Stimulated activated CD8-positive, alpha-beta memory T cell treated with anti-CD3 and anti-CD28 coated beads, Interleukin-12 subunit alpha, Interleukin-12 subunit beta, amount 100 ng/mL, for 24 hours (primary cell): ENCODE results near the gene DPM1.

Experiments used
- DNase-seq: peaks from one replicate; pipeline ENCODE4 v3.0.0-alpha.2; 2020; ENCODE audit errors: extremely low read depth

The DPM1 gene

DNA sequence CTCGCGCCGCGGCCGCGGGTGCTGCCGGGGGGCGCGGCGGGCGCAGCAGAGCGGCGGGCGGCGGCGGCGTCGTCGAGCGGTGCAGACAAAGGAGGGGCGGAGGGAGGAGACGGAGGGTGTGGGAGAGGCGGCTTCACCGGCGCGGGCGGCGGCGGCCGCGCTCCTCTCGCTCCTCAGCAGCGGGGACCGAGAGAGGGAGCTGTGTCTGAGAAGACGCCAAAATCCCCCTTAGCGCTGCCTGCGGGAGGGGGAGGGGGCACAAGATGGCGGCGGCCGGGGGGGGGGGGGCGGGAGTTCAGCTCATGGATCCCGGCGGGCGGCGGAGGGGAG is 27.4 kb downstream of the DPM1 start:
- DNase-seq = no peak

GRCh38 chr20:50930139-50930975 is 28.0 kb downstream of the DPM1 start:
- no peak for DNase-seq

DNA sequence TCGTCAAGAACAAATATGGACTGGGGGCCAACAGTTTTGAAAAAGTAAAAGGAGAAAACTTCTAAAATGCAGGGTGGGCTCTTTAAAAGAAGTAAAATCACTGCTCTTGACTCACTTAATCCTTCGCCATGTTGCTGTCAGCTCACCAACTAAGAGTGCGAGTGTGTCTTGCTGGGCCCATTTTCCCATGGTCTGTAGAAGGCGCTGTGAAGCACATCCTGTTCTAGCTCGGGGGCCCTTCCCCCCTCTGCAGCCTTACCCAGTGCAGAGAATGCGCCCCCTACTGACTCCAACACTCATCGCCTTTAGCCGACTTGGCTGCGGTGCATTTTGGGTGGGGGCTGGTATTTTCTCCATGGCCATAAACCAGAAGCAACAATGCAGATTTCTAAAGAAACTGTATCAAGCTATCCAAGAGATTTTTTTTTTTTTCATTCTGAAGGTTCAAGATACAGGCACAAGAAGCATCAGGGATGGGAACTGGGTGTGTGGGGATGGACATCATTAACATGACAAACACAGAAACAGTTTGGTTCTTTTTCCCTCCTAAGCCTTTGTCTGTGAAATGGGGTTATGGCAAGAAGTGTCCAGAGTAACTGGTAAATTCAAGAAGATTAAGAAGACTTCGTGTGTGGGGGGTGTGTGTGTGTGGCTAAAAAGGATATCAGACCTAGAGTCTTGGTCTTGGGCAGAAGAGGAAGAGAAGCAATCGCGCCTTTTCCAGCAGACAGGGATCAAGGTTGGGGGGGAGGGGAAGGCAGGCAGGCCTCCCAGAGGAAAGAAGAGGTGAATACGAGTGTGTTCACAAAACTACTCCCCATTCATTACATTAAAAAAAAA is 28.8 kb downstream of the DPM1 start:
- peak; percentile 82 for DNase-seq

- no peak for DNase-seq
Observed at GRCh38 chr20:50928469-50928868, 29.9 kb downstream of the DPM1 start.

- DNase-seq = no peak
Observed at GRCh38 chr20:50926530-50926929, 31.8 kb downstream of the DPM1 start.

GRCh38 chr20:50924261-50924920 is 33.9 kb downstream of the DPM1 start:
- no peak for DNase-seq

- no peak for DNase-seq
Observed at GRCh38 chr20:50921803-50922501, 36.4 kb downstream of the DPM1 start.

GRCh38 chr20:50920997-50921396 is 37.3 kb downstream of the DPM1 start:
- no peak for DNase-seq

GRCh38 chr20:50919567-50919966 is 38.8 kb downstream of the DPM1 start:
- no peak for DNase-seq

- no peak for DNase-seq
Observed at GRCh38 chr20:50918403-50918802, 39.9 kb downstream of the DPM1 start.

DNA sequence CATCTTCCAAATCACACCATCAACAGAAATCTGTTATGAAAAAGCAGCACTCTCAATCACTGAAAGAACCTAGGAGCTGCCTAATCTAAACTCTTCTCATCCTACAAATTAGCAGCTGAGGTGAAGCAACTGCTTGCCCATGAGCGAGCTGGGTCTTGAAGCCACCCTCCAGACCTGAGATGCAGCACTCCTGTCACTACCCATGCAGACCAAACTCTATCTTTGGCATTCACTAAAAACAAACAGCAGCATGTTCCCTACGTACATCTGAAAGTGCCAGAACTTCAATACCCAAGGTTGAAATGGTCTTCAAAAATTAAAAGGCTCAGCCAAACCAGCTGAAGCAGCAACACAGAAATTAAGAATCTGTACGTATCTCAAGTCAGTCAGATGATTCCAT is 41.4 kb downstream of the DPM1 start:
- no peak for DNase-seq

DNA sequence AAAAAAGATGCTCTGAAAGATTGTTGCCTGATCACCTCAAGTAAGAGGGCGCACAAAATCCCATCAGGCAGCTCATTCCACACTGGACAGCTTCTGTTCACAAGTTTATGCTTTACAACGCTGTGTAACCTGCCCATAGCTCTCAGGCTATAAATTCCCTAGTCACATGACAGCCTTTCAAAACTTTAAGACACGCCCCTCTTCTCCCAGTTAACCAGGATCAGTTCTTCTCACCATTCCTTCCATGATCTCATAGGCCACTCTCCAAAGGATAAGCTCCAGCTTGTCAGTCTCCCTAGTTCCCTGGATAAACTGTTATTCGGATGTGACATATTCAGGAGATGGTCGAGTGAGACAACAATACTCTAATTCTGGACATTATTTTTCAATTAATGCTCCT is 42.1 kb downstream of the DPM1 start:
- no peak for DNase-seq

DNA sequence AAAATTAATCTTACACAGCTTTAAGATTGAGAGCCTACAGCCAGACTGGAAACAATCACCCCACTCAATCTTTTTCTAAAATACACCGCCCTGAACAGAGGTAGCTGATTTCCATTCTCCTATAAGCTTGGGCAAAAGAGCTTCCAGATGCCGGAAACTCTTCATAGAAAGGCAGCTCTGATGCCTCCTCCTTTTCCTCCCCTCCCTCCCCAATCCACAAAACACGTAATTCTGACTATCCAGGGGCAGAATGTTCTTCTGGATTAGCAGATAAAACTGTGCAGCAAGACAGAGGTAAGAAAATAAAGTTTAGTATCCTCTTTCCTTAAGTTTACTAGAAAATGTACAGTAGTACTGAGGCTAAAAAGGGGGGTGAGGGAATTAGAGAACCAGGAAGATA is 42.9 kb downstream of the DPM1 start:
- no peak for DNase-seq

- DNase-seq = no peak
Observed at GRCh38 chr20:50913690-50914375, 44.5 kb downstream of the DPM1 start.

- no peak for DNase-seq
Observed at GRCh38 chr20:50911716-50912115, 46.6 kb downstream of the DPM1 start.

GRCh38 chr20:50911030-50911429 is 47.3 kb downstream of the DPM1 start:
- no peak for DNase-seq

DNA sequence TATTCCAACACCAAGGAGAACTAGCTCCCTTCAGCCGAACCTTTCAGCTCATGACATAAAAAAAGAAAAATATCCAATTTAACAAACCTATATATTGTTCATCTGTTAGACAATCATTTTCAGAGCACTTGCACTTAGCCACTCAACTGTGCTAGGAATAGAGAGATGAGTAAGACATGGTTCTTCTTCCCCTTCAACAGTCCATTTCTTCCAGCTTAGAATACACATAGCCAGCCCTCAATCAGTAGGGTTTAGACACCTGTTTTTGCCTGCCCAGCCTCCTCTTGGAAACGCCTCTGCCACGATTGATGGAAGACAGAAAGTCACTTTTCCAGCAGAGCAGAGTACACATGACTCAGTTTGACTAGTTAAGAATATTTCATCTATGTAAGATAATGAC is 48.9 kb downstream of the DPM1 start:
- DNase-seq = no peak

DNA sequence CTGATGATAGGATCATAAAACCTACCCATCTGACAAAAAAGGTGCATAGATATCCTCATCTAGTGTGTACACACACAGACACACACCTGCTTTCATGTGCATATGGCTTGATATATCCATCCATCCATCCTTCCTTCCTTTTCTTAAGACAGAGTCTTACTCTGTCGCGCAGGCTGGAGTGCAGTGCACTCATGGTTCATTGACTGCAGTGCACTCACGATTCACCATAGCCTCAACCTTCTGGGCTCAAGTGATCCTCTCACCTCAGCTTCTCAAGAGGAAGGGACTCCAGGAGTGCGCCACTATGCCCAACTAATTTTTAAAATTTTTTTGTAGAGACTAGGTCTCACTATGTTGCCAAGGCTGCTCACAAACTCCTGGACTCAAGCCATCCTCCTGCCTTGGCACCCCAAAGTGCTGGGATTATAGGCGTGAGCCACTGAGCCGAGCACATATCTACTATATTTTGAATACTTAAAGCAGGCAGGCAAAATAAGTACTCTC is 54.2 kb downstream of the DPM1 start:
- no peak for DNase-seq

GRCh38 chr20:50903353-50904051 is 54.8 kb downstream of the DPM1 start:
- DNase-seq = no peak

DNA sequence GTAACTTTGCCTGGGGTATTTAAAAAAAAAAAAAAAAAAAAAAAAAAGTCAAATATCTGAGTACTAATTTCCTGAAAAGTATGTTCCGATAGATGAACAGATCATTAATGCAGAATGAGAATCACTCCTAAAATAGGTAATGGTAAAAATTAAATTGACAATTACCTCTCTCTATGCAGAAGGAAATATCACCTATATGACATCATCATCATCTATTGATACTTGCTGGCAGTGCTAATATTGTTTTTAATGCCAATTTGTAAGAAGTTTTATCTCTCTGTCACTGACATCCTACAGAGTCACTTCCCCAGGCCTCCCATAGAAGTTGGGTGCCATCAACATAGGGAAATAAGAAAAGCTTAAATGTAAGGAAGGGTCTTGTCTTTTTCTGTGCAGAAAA is 57.0 kb downstream of the DPM1 start:
- DNase-seq = no peak

GRCh38 chr20:50900261-50900660 is 58.1 kb downstream of the DPM1 start:
- DNase-seq = no peak
